ENCODE results near the gene SUSD4. TPM values are rescaled to one million over a fixed set of nuclear protein-coding genes. Genes with fewer than 3 reads are reported as not detected.

Gene SUSD4
- total RNA-seq, 1 experiment from 2014 or later: 3.5 TPM

DNA sequence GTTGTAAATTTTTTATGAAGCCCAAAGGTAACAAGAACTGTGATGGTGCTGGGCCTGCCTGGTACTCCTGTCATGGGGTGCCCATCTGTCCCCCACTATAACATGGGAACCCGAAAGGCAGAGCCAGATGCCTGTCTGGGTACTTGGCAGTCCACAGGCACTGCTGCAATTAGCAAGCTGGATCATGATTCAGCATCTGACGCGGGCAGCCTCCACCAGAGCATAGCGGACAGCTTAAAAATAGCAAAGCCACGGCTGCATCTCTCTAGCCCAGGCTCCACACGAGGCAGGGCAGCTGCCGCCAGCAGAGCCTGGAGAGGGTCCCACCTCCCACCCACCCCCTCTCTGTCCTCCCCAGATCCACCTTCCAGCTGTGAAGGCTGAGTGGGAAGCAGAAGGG lies 22.9 kb downstream of the SUSD4 start:
- H3K27me3 Mint-ChIP-seq (ENCODE audit: low read depth): peaks cover 5% of the 10 kb centered on the region
- Histone ChIP-seq H3K23me2 (ENCODE audit: insufficient read length, low read depth, low read length, poor library complexity, severe bottlenecking) (no peaks in the 10 kb centered on the region), H3K18ac (ENCODE audit: insufficient read length, low read depth, low read length) (no peak overlapping the region), H3K9me3 (ENCODE audit: control insufficient read depth, low read depth, low read length) (no peaks in the 10 kb centered on the region), H3K79me1 (ENCODE audit: insufficient read depth, low read depth, low read length, poor library complexity, severe bottlenecking) (no peaks in the 10 kb centered on the region), H4K5ac (ENCODE audit: insufficient read length, low read depth, low read length) (no peak overlapping the region), H3K4ac (ENCODE audit: low read depth, low read length) (no peak overlapping the region), H4K91ac (ENCODE audit: insufficient read length, low read depth, low read length) (no peak overlapping the region), H4K20me1 (ENCODE audit: control insufficient read depth, insufficient read depth, insufficient read length) (no peaks in the 10 kb centered on the region), H3T11ph (ENCODE audit: low read length) (no peak overlapping the region), H2BK5ac (ENCODE audit: insufficient read length, low read length) (no peak overlapping the region), H3K4me2 (ENCODE audit: insufficient read depth, insufficient read length, low read length) (no peak overlapping the region), H3K9ac (ENCODE audit: extremely low read depth, insufficient read length, low read length) (no peak overlapping the region), H3K23ac (ENCODE audit: insufficient read length, low read depth, low read length) (no peak overlapping the region), H4K8ac (replicated peaks; ENCODE audit: insufficient read length, low read depth, low read length) (no peak overlapping the region), H3K56ac (ENCODE audit: insufficient read length, low read depth, low read length) (no peak overlapping the region), H2AK5ac (ENCODE audit: insufficient read length, low read length) (no peak overlapping the region), H2BK15ac (ENCODE audit: low read depth, low read length) (no peak overlapping the region), H2BK12ac (ENCODE audit: insufficient read length, low read depth, low read length) (no peak overlapping the region), H2BK20ac (ENCODE audit: low read depth, low read length, poor library complexity, severe bottlenecking) (no peak overlapping the region), H3K27ac (ENCODE audit: insufficient read length, low read depth, low read length) (no peak overlapping the region), H3K4me1 (ENCODE audit: insufficient read depth, low read length) (no peaks in the 10 kb centered on the region), H3K27me3 (ENCODE audit: insufficient read depth, low read length) (no peaks in the 10 kb centered on the region), H2AFZ (ENCODE audit: low read length) (no peak overlapping the region), H3K79me2 (ENCODE audit: insufficient read depth, low read length) (no peaks in the 10 kb centered on the region), H3K14ac (ENCODE audit: insufficient read depth, low read length) (no peak overlapping the region), H2BK120ac (ENCODE audit: low read depth, low read length, poor library complexity, severe bottlenecking) (no peak overlapping the region)
- no peak overlapping the region for H3K4me3 Mint-ChIP-seq
- TF ChIP-seq, protein P1, sequence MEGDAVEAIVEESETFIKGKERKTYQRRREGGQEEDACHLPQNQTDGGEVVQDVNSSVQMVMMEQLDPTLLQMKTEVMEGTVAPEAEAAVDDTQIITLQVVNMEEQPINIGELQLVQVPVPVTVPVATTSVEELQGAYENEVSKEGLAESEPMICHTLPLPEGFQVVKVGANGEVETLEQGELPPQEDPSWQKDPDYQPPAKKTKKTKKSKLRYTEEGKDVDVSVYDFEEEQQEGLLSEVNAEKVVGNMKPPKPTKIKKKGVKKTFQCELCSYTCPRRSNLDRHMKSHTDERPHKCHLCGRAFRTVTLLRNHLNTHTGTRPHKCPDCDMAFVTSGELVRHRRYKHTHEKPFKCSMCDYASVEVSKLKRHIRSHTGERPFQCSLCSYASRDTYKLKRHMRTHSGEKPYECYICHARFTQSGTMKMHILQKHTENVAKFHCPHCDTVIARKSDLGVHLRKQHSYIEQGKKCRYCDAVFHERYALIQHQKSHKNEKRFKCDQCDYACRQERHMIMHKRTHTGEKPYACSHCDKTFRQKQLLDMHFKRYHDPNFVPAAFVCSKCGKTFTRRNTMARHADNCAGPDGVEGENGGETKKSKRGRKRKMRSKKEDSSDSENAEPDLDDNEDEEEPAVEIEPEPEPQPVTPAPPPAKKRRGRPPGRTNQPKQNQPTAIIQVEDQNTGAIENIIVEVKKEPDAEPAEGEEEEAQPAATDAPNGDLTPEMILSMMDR (conservative IDR thresholded peaks at IDR 0.05): no peak
- no peaks in the 10 kb centered on the region; a peak in 1 of 7 replicates for H3K36me3 Mint-ChIP-seq (ENCODE audit: insufficient read depth in 1 of 3, low read depth in 3 of 3)
- peaks cover 11 to 20% of the 10 kb centered on the region in 2 experiments for H3K4me1 Mint-ChIP-seq
- no peak for DNase-seq
- WGBS (ENCODE audit: extremely low coverage, insufficient read length, low lambda C conversion rate): no CpG with 5 or more reads among the region's 7 CpGs
- H3K9me3 Mint-ChIP-seq: no peaks in the 10 kb centered on the region
- no peak overlapping the region for H3K27ac Mint-ChIP-seq
